ENCODE measurements around the gene ATP1B2. TPM values are rescaled to one million over a fixed set of nuclear protein-coding genes. Genes with fewer than 3 reads are reported as not detected.

The ATP1B2 gene
- total RNA-seq, 1 experiment from 2014 or later: not detected

DNA sequence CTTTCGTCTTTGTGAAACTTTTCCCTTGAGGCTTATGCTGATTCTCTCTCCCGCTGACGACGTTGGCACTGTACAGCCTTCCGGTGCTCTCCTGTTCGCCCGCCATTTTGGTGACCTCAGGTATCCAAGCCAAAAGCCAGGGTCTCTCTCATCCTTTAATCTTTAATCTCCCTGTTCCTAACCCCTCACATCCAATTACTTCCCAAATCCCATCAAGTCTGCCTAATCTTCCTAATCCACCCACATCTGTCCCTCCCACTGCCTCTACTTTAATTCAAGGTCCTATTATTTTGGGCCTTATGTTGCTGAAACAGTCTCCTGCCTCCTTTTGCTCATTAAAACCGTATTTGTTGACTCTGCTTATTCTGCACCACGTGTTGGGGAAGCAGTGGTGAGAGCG is 44.9 kb downstream of the ATP1B2 start:
- peaks cover 3% of the 10 kb centered on the region for H3K9me3 Mint-ChIP-seq (ENCODE audit: low read depth, unreplicated experiment)
- peaks cover 8% of the 10 kb centered on the region for H3K36me3 Mint-ChIP-seq (ENCODE audit: insufficient read depth, unreplicated experiment)
- no peaks in the 10 kb centered on the region for H3K4me1 Mint-ChIP-seq (ENCODE audit: low read depth, unreplicated experiment)
- DNase-seq: no peak
- intact Hi-C loops (cut with micrococcal nuclease; ENCODE audit: unreplicated experiment): no loop called here
- TF ChIP-seq, protein P1, sequence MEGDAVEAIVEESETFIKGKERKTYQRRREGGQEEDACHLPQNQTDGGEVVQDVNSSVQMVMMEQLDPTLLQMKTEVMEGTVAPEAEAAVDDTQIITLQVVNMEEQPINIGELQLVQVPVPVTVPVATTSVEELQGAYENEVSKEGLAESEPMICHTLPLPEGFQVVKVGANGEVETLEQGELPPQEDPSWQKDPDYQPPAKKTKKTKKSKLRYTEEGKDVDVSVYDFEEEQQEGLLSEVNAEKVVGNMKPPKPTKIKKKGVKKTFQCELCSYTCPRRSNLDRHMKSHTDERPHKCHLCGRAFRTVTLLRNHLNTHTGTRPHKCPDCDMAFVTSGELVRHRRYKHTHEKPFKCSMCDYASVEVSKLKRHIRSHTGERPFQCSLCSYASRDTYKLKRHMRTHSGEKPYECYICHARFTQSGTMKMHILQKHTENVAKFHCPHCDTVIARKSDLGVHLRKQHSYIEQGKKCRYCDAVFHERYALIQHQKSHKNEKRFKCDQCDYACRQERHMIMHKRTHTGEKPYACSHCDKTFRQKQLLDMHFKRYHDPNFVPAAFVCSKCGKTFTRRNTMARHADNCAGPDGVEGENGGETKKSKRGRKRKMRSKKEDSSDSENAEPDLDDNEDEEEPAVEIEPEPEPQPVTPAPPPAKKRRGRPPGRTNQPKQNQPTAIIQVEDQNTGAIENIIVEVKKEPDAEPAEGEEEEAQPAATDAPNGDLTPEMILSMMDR (IDR thresholded peaks at IDR 0.05; ENCODE audit: unreplicated experiment): no peak
- H3K27me3 Mint-ChIP-seq (ENCODE audit: unreplicated experiment): no peaks in the 10 kb centered on the region
- H3K4me3 Mint-ChIP-seq (ENCODE audit: low read depth, unreplicated experiment): no peak overlapping the region
- CTCF ChIA-PET: no interaction called here
- H3K27ac Mint-ChIP-seq (ENCODE audit: unreplicated experiment): no peak overlapping the region
- no TSS peak for BruUV-seq (replicated peaks)

DNA sequence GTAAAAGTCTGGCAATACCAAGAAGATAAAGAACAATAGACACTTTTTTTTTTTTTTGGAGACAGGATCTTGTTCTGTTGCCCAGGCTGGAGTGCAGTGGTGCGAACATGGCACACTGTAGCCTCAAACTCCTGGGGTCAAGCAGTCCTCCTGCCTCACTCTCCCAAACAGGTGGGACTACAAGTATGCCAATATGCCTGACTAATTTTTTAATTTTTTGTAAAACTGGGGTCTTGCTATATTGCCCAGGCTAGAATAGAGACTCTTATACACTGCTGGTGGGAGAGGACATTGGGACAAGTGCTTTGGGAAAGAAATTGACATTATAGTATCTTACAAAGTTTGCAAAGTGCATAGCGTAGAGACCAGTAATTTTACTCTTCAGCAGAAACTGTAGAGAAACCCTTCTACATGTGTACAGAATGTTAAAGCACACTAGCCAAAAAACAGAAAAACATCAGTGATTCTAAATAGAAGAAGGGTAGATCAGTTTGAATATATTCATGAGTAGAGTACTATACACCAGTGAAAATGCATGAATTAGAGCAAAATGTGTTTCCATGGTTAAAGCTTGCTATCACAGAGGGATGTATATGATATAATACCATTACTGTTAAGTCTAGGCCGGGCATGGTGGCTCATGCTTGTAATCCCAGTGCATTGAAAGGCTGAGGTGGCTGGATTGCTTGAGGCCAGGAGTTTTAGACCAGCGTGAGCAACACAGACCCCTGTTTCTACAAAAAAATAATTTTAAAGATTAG is 47.3 kb downstream of the ATP1B2 start:
- no peaks in the 10 kb centered on the region for H3K27me3 Mint-ChIP-seq (ENCODE audit: unreplicated experiment)
- H3K36me3 Mint-ChIP-seq (ENCODE audit: insufficient read depth, unreplicated experiment): peaks cover 12% of the 10 kb centered on the region
- CTCF ChIA-PET: interaction anchor here (1.2 kb wide), 1 partner anchor 11 kb away, joined by 4 read pairs; the partner anchor contains the start of gene TP53
- intact Hi-C loops (cut with micrococcal nuclease; ENCODE audit: unreplicated experiment): no loop called here
- H3K9me3 Mint-ChIP-seq (ENCODE audit: low read depth, unreplicated experiment): peaks cover 3% of the 10 kb centered on the region
- no peak overlapping the region for H3K27ac Mint-ChIP-seq (ENCODE audit: unreplicated experiment)
- no peak for DNase-seq
- no peak overlapping the region for H3K4me3 Mint-ChIP-seq (ENCODE audit: low read depth, unreplicated experiment)
- BruUV-seq (replicated peaks): no TSS peak
- TF ChIP-seq, protein P1 (IDR thresholded peaks at IDR 0.05; ENCODE audit: unreplicated experiment): no peak
- no peaks in the 10 kb centered on the region for H3K4me1 Mint-ChIP-seq (ENCODE audit: low read depth, unreplicated experiment)

DNA sequence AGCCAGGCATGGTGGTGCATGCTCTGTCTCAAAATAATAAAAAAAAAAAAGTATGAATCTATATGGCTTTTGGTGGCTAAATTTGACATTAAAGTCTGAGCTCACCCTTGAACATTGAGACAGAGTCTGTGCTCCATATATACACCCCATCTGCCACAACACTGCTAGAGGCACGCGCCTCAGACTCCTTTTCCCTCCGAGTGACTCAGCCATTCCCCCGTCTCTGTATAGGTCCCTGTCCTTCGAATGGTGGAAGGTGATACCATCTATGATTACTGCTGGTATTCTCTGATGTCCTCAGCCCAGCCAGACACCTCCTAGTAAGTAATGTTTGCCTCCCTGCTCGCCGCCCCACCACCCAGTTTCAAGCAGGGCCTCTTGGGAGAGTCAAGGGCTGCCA is 49.8 kb downstream of the ATP1B2 start:
- Mint-ChIP-seq H3K9me3 (ENCODE audit: low read depth, unreplicated experiment) (peaks cover 3% of the 10 kb centered on the region), H3K27ac (ENCODE audit: unreplicated experiment) (no peak overlapping the region), H3K27me3 (ENCODE audit: unreplicated experiment) (peaks cover 22% of the 10 kb centered on the region), H3K36me3 (ENCODE audit: insufficient read depth, unreplicated experiment) (peaks cover 20% of the 10 kb centered on the region), H3K4me3 (ENCODE audit: low read depth, unreplicated experiment) (no peak overlapping the region), H3K4me1 (ENCODE audit: low read depth, unreplicated experiment) (no peaks in the 10 kb centered on the region)
- CTCF ChIA-PET: no interaction called here
- no peak for DNase-seq
- intact Hi-C loops (cut with micrococcal nuclease; ENCODE audit: unreplicated experiment): no loop called here
- TF ChIP-seq, protein P1 (IDR thresholded peaks at IDR 0.05; ENCODE audit: unreplicated experiment): no peak
- BruUV-seq (replicated peaks): no TSS peak

DNA sequence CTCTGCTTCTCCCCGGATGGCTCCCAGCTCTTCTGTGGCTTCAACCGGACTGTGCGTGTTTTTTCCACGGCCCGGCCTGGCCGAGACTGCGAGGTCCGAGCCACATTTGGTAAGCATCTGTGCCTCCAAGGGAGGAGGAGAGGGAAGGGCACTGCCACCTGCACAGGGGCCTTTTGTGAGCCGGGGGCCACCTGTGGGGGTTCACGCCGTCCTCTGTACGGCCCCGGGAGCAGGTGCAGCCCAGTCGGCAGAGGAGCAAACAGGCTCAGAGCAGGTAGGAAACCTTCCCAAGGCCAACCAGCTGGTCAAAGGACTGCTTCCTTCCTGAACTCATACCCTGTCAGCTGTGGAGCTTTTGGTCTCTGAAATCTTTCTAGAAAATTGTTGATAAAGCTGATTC is 51.0 kb downstream of the ATP1B2 start:
- TF ChIP-seq, protein P1 (IDR thresholded peaks at IDR 0.05; ENCODE audit: unreplicated experiment): no peak
- CTCF ChIA-PET: interaction anchor here (0.6 kb wide), 1 partner anchor 598 kb away, joined by 4 read pairs; no protein-coding TSS in a partner anchor
- intact Hi-C loops (cut with micrococcal nuclease; ENCODE audit: unreplicated experiment): no loop called here
- H3K9me3 Mint-ChIP-seq (ENCODE audit: low read depth, unreplicated experiment): no peaks in the 10 kb centered on the region
- no peaks in the 10 kb centered on the region for H3K4me1 Mint-ChIP-seq (ENCODE audit: low read depth, unreplicated experiment)
- no TSS peak for BruUV-seq (replicated peaks)
- H3K36me3 Mint-ChIP-seq (ENCODE audit: insufficient read depth, unreplicated experiment): peaks cover 15% of the 10 kb centered on the region
- no peak overlapping the region for H3K4me3 Mint-ChIP-seq (ENCODE audit: low read depth, unreplicated experiment)
- peaks cover 34% of the 10 kb centered on the region for H3K27me3 Mint-ChIP-seq (ENCODE audit: unreplicated experiment)
- DNase-seq: no peak
- no peak overlapping the region for H3K27ac Mint-ChIP-seq (ENCODE audit: unreplicated experiment)
